Choroid plexus epithelial cell (primary cell): ENCODE measurements around the gene RABGAP1L.

Experiments
- DNase-seq: peaks from one replicate; pipeline ENCODE4 v3.0.0-alpha.2; 2010; ENCODE audit warnings: low read depth
- H3K4me3 ChIP-seq: 2 replicates; pipeline ENCODE4 v1.5.1; 2011; ENCODE audit warnings: low read depth, mild to moderate bottlenecking, control low read depth, low read length, moderate library complexity
- CTCF ChIP-seq: conservative IDR thresholded peaks from 2 replicates; pipeline ENCODE4 v1.5.1; 2011; ENCODE audit warnings: low read depth, mild to moderate bottlenecking, control low read depth, inconsistent platforms, low read length, moderate library complexity

RABGAP1L gene

GRCh38 chr1:174743654-174744561 is 584.6 kb downstream of the RABGAP1L start:
- H3K4me3 ChIP-seq, result no peak overlapping the region
- TF ChIP-seq CTCF, result peak; percentile 63
- peak; percentile 76 for DNase-seq

GRCh38 chr1:174744886-174745285 is 585.6 kb downstream of the RABGAP1L start:
- DNase-seq, result no peak
- no peak overlapping the region for H3K4me3 ChIP-seq
- TF ChIP-seq CTCF, result no peak

- no peak for TF ChIP-seq CTCF
- no peak for DNase-seq
- H3K4me3 ChIP-seq, result no peak overlapping the region
Measured at GRCh38 chr1:174746024-174746808, 586.9 kb downstream of the RABGAP1L start.

GRCh38 chr1:174747613-174748012 is 588.3 kb downstream of the RABGAP1L start:
- no peak for TF ChIP-seq CTCF
- no peak for DNase-seq
- no peak overlapping the region for H3K4me3 ChIP-seq

GRCh38 chr1:174748586-174748985 is 589.3 kb downstream of the RABGAP1L start:
- no peak for DNase-seq
- TF ChIP-seq CTCF, result no peak
- no peak overlapping the region for H3K4me3 ChIP-seq

GRCh38 chr1:174753131-174753530 is 593.8 kb downstream of the RABGAP1L start:
- H3K4me3 ChIP-seq, result no peak overlapping the region
- no peak for DNase-seq
- no peak for TF ChIP-seq CTCF
